ENCODE data around the gene CANT1. TPM values are rescaled to one million over a fixed set of nuclear protein-coding genes. Genes with fewer than 3 reads are reported as not detected.

The CANT1 gene
- total and polyA plus RNA-seq, 7 donors = 10.2 to 34.3 (median 22.5) TPM

- H3K9me3 ChIP-seq = no peaks in the 10 kb centered on the region
- ATAC-seq (no peak), DNase-seq (no peak)
- H3K4me3 ChIP-seq = no peak overlapping the region
- no peaks in the 10 kb centered on the region for H3K4me1 ChIP-seq
- intact Hi-C loops (cut with DNase I) = no loop called here
- H3K27ac ChIP-seq = no peak overlapping the region
- 81 to 83% (median 82%) methylated on average over 19 of the region's 19 CpGs for WGBS, 3 donors
- no peaks in the 10 kb centered on the region for H3K36me3 ChIP-seq (ENCODE audit: insufficient read depth in 1 of 2, low read depth in 1 of 2)
- TF ChIP-seq CTCF (IDR thresholded peaks at IDR 0.05) = no peak
- no peaks in the 10 kb centered on the region for H3K27me3 ChIP-seq (ENCODE audit: insufficient read depth in 3 of 3, low read length in 2 of 3)
These were observed 47.1 kb downstream of the CANT1 start for GRCh38 chr17:78962345-78962983.

- Histone ChIP-seq H3K36me3 (ENCODE audit: insufficient read depth in 1 of 2, low read depth in 1 of 2) (no peaks in the 10 kb centered on the region), H3K27me3 (ENCODE audit: insufficient read depth in 3 of 3, low read length in 2 of 3) (no peaks in the 10 kb centered on the region), H3K4me3 (no peak overlapping the region), H3K9me3 (no peaks in the 10 kb centered on the region), H3K27ac (no peak overlapping the region), H3K4me1 (no peaks in the 10 kb centered on the region)
- no peak for TF ChIP-seq CTCF (IDR thresholded peaks at IDR 0.05)
- intact Hi-C loops (cut with DNase I) = no loop called here
- ATAC-seq = no peak
- no peak for DNase-seq
- WGBS, 3 donors = 94 to 96% (median 95%) methylated on average over 4 of the region's 4 CpGs
These were observed 48.0 kb downstream of the CANT1 start for GRCh38 chr17:78961571-78961970.

- H3K4me3 ChIP-seq = no peak overlapping the region
- H3K27me3 ChIP-seq (ENCODE audit: insufficient read depth in 3 of 3, low read length in 2 of 3) = no peaks in the 10 kb centered on the region
- TF ChIP-seq CTCF (IDR thresholded peaks at IDR 0.05) = no peak
- DNase-seq (peak; percentile 60 to 80), ATAC-seq (peak; percentile 88 to 97 (median 94))
- H3K9me3 ChIP-seq = no peaks in the 10 kb centered on the region
- no peaks in the 10 kb centered on the region for H3K36me3 ChIP-seq (ENCODE audit: insufficient read depth in 1 of 2, low read depth in 1 of 2)
- WGBS, 3 donors = 25 to 45% (median 25%) methylated on average over 5 of the region's 5 CpGs
- intact Hi-C loops (cut with DNase I) = no loop called here
- no peaks in the 10 kb centered on the region for H3K4me1 ChIP-seq
- H3K27ac ChIP-seq = peak overlapping the region; percentile 48
These were observed 48.6 kb downstream of the CANT1 start for GRCh38 chr17:78960928-78961327.

- Histone ChIP-seq H3K27ac (no peak overlapping the region), H3K4me3 (no peak overlapping the region), H3K36me3 (ENCODE audit: insufficient read depth in 1 of 2, low read depth in 1 of 2) (no peaks in the 10 kb centered on the region), H3K4me1 (no peaks in the 10 kb centered on the region), H3K9me3 (no peaks in the 10 kb centered on the region), H3K27me3 (ENCODE audit: insufficient read depth in 3 of 3, low read length in 2 of 3) (no peaks in the 10 kb centered on the region)
- ATAC-seq = no peak
- intact Hi-C loops (cut with DNase I) = no loop called here
- DNase-seq = no peak
- 93 to 95% (median 94%) methylated on average over 12 of the region's 12 CpGs for WGBS, 3 donors
- TF ChIP-seq CTCF (IDR thresholded peaks at IDR 0.05) = no peak
These were observed 49.8 kb downstream of the CANT1 start for GRCh38 chr17:78959803-78960202.

- no peak overlapping the region for H3K27ac ChIP-seq
- no peaks in the 10 kb centered on the region for H3K4me1 ChIP-seq
- H3K36me3 ChIP-seq (ENCODE audit: insufficient read depth in 1 of 2, low read depth in 1 of 2) = no peaks in the 10 kb centered on the region
- no peak for TF ChIP-seq CTCF (IDR thresholded peaks at IDR 0.05)
- no peak overlapping the region for H3K4me3 ChIP-seq
- 90 to 92% (median 92%) methylated on average over 7 of the region's 7 CpGs for WGBS, 3 donors
- intact Hi-C loops (cut with DNase I) = no loop called here
- DNase-seq (no peak), ATAC-seq (no peak)
- no peaks in the 10 kb centered on the region for H3K9me3 ChIP-seq
- no peaks in the 10 kb centered on the region for H3K27me3 ChIP-seq (ENCODE audit: insufficient read depth in 3 of 3, low read length in 2 of 3)
These were observed 50.9 kb downstream of the CANT1 start for GRCh38 chr17:78958641-78959127.

Measured in psoas muscle (tissue), 8 donors.